Measurements from ENCODE around the gene KIFC1.

Gene KIFC1

GRCh38 chr6:33426590-33427511 lies 35.2 kb downstream of the KIFC1 start:
- H3K27me3 ChIP-seq (ENCODE audit: insufficient read depth, low read length) = no peaks in the 10 kb centered on the region
- TF ChIP-seq EZH2 (IDR thresholded peaks at IDR 0.05; ENCODE audit: borderline replicate concordance, low read length) = no peak
- no peak for TF ChIP-seq CTCF (IDR thresholded peaks at IDR 0.05; ENCODE audit: low read length)
- peak overlapping the region; percentile 64 for H3K4me3 ChIP-seq (ENCODE audit: low read depth, low read length, poor library complexity, severe bottlenecking)
- H3K4me2 ChIP-seq (ENCODE audit: low read length) = peak overlapping the region; percentile 84
- H3K9me2 ChIP-seq (ENCODE audit: low read depth, low read length) = no peaks in the 10 kb centered on the region
- H2AFZ ChIP-seq (ENCODE audit: low read length) = no peak overlapping the region
- H3F3A ChIP-seq (ENCODE audit: insufficient read depth, low read length) = 0 out of 2 replicates have a peak, but pooled peaks cover 5% of the 10 kb centered on the region
- no peaks in the 10 kb centered on the region for H3K36me3 ChIP-seq (ENCODE audit: insufficient read depth, low read length)
- no peaks in the 10 kb centered on the region for H3K9me3 ChIP-seq (ENCODE audit: low read length)
- no peak overlapping the region for H3K27ac ChIP-seq (ENCODE audit: low read depth, low read length, poor library complexity, severe bottlenecking)
- peaks cover 63% of the 10 kb centered on the region for H3K4me1 ChIP-seq (ENCODE audit: insufficient read depth, low read length, severe bottlenecking)
- H4K20me1 ChIP-seq (ENCODE audit: insufficient read depth, low read length) = no peaks in the 10 kb centered on the region
- peak overlapping the region; percentile 52; the same call in 1 of the 2 replicates for H3K9ac ChIP-seq (ENCODE audit: low read length)
- no peaks in the 10 kb centered on the region for H3K79me2 ChIP-seq (ENCODE audit: insufficient read depth, low read length)

GRCh38 chr6:33427585-33428223 lies 36.1 kb downstream of the KIFC1 start:
- Histone ChIP-seq H3K9me3 (ENCODE audit: low read length) (no peaks in the 10 kb centered on the region), H3K27ac (ENCODE audit: low read depth, low read length, poor library complexity, severe bottlenecking) (no peak overlapping the region), H3K79me2 (ENCODE audit: insufficient read depth, low read length) (no peaks in the 10 kb centered on the region), H3K9ac (ENCODE audit: low read length) (peak overlapping the region; percentile 59; the same call in 1 of the 2 replicates), H3K4me3 (ENCODE audit: low read depth, low read length, poor library complexity, severe bottlenecking) (peak overlapping the region; percentile 64), H2AFZ (ENCODE audit: low read length) (no peak overlapping the region), H3K4me1 (ENCODE audit: insufficient read depth, low read length, severe bottlenecking) (peaks cover 67% of the 10 kb centered on the region), H3K27me3 (ENCODE audit: insufficient read depth, low read length) (no peaks in the 10 kb centered on the region), H3K4me2 (ENCODE audit: low read length) (peak overlapping the region; percentile 84), H3K9me2 (ENCODE audit: low read depth, low read length) (no peaks in the 10 kb centered on the region), H4K20me1 (ENCODE audit: insufficient read depth, low read length) (no peaks in the 10 kb centered on the region), H3K36me3 (ENCODE audit: insufficient read depth, low read length) (no peaks in the 10 kb centered on the region), H3F3A (ENCODE audit: insufficient read depth, low read length) (0 out of 2 replicates have a peak, but pooled peaks cover 5% of the 10 kb centered on the region)
- TF ChIP-seq CTCF (IDR thresholded peaks at IDR 0.05; ENCODE audit: low read length) (peak; percentile 12; the same call in 1 of the 2 replicates), EZH2 (IDR thresholded peaks at IDR 0.05; ENCODE audit: borderline replicate concordance, low read length) (no peak)

GRCh38 chr6:33428224-33428965 lies 36.8 kb downstream of the KIFC1 start:
- Histone ChIP-seq H2AFZ (ENCODE audit: low read length) (no peak overlapping the region), H3K9ac (ENCODE audit: low read length) (peak overlapping the region; percentile 59), H3F3A (ENCODE audit: insufficient read depth, low read length) (0 out of 2 replicates have a peak, but pooled peaks cover 5% of the 10 kb centered on the region), H4K20me1 (ENCODE audit: insufficient read depth, low read length) (no peaks in the 10 kb centered on the region), H3K79me2 (ENCODE audit: insufficient read depth, low read length) (no peaks in the 10 kb centered on the region), H3K4me1 (ENCODE audit: insufficient read depth, low read length, severe bottlenecking) (peaks cover 69% of the 10 kb centered on the region), H3K9me3 (ENCODE audit: low read length) (no peaks in the 10 kb centered on the region), H3K4me2 (ENCODE audit: low read length) (peak overlapping the region; percentile 80), H3K9me2 (ENCODE audit: low read depth, low read length) (no peaks in the 10 kb centered on the region), H3K36me3 (ENCODE audit: insufficient read depth, low read length) (no peaks in the 10 kb centered on the region), H3K4me3 (ENCODE audit: low read depth, low read length, poor library complexity, severe bottlenecking) (peak overlapping the region; percentile 64), H3K27me3 (ENCODE audit: insufficient read depth, low read length) (no peaks in the 10 kb centered on the region), H3K27ac (ENCODE audit: low read depth, low read length, poor library complexity, severe bottlenecking) (peak overlapping the region; percentile 60)
- no peak for TF ChIP-seq EZH2 (IDR thresholded peaks at IDR 0.05; ENCODE audit: borderline replicate concordance, low read length)
- TF ChIP-seq CTCF (IDR thresholded peaks at IDR 0.05; ENCODE audit: low read length) = peak; percentile 54
